Heart left ventricle (tissue), 13 donors: ENCODE results near the gene ADAMTS12.

Source experiments
- POLR2A ChIP-seq, 2 donors: fragments of 450-650 bp; IDR thresholded peaks; one replicate each; pipeline ENCODE4 v1.6.1; 2017; ENCODE audit warnings: antibody characterized with exemption in 2 of 2, mild to moderate bottlenecking in 2 of 2, moderate library complexity in 2 of 2
- TF ChIP-seq, protein P1 (sequence below), 12 donors: fragments of 200-600 bp; sonication (generic) in 4 of 12; IDR thresholded peaks; one replicate each; pipeline versions ENCODE4 v1.5.0 to v1.8.0; 2018 to 2022; ENCODE audit warnings: antibody characterized with exemption in 12 of 12, mild to moderate bottlenecking in 5 of 12
- donor health status: ischemic (EF 13 %, LVEDD 7.1; RV severe dilation, severe dysfunction).
- donor health status: DM: no; HTN: yes; CAD: no.
- donor health status: DM: no; HTN: no; CAD: no.
- donor health status: ischemic (EF 25% LVEDD 6.9; RV normal size, moderate dysfunction).
- donor health status: ischemic (EF 25% LVEDD 5.7; RV mildly dilated, moderate dysfunction).
- donor health status: ischemic (EF 35%, LVEDD 5.7; RV mildly dilated, moderate dysfunction).
- donor health status: nonischemic (EF 11% LVEDD 7.7; RV severe dilation, severe dysfunction).
- donor health status: DM: yes; HTN: yes; CAD: no.
- donor health status: PGD.
- donor health status: ischemic (EF 29% LVEDD 5.4; RV normal size, mild dysfunction).
- donor health status: nonischemic (EF 23%, LVEDD 6.1; RV moderate dilation, normal function).

DNA sequence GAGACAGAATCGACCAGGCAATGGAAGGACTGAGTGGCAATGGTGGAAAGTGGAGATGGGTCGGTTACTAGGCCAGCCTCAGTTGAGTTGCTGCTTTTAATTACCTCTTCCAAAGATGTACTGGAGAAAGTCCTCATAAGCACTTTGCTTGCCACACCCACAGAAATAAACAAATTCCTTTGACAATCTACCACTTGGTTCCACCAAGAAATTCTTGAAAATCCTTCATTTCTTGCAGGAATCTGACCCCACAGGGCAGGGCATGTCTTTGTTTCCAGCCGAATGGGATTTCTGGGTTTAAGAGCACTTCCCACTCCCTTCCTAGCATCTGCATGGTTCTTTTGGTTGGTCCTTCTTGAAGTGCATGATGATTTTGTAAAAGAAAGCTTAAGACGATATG is 54.5 kb downstream of the ADAMTS12 start:
- TF ChIP-seq, protein P1, sequence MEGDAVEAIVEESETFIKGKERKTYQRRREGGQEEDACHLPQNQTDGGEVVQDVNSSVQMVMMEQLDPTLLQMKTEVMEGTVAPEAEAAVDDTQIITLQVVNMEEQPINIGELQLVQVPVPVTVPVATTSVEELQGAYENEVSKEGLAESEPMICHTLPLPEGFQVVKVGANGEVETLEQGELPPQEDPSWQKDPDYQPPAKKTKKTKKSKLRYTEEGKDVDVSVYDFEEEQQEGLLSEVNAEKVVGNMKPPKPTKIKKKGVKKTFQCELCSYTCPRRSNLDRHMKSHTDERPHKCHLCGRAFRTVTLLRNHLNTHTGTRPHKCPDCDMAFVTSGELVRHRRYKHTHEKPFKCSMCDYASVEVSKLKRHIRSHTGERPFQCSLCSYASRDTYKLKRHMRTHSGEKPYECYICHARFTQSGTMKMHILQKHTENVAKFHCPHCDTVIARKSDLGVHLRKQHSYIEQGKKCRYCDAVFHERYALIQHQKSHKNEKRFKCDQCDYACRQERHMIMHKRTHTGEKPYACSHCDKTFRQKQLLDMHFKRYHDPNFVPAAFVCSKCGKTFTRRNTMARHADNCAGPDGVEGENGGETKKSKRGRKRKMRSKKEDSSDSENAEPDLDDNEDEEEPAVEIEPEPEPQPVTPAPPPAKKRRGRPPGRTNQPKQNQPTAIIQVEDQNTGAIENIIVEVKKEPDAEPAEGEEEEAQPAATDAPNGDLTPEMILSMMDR (IDR thresholded peaks at IDR 0.05): no peak
- TF ChIP-seq POLR2A (IDR thresholded peaks at IDR 0.05): no peak
